ENCODE results near the gene STX8. TPM values are rescaled to one million over a fixed set of nuclear protein-coding genes. Genes with fewer than 3 reads are reported as not detected.

Gene STX8
- total RNA-seq, 1 donor from 2014 or later: 61.0 TPM

DNA sequence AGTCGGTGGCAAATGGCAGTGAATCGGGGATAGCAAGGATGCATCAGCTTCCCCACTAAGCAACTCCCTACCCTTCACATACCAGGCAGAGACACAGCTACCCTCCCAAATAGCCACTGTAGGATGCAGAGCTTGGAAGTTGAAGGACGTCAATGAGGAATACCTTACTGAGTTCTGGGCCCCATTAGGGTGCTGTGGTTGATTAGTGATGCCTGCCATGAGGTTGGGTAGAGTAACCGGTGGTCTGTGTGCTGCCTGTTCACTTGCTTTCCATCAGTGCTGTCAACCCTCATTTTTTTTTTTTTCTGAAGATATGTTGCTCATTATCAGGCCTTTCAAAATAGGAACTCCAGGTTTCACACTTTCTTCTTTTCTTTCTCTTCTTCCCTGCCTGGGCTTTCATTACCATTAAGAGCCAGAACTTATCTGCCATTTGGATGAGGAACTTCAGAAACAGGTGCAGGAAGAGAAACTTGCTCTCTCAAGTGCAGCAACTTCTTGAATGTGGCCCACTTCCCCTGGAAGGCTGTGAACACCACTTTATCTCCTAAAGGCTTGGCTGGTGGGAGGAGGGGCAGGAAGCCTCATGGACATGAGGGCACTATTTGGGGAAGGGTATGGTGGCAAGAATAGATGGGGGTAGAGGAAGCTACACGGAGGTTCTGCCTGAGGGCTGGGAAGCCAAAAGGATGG, 370.8 kb downstream of the STX8 start:
- Mint-ChIP-seq H3K27me3 (ENCODE audit: unreplicated experiment) (peaks cover 2% of the 10 kb centered on the region), H3K36me3 (ENCODE audit: unreplicated experiment) (no peaks in the 10 kb centered on the region), H3K9me3 (ENCODE audit: unreplicated experiment) (peaks cover 4% of the 10 kb centered on the region), H3K27ac (ENCODE audit: unreplicated experiment) (no peak overlapping the region), H3K4me3 (ENCODE audit: unreplicated experiment) (no peak overlapping the region), H3K4me1 (ENCODE audit: low read depth, unreplicated experiment) (peaks cover 5% of the 10 kb centered on the region)
- no peak for DNase-seq
- TF ChIP-seq, protein P1, sequence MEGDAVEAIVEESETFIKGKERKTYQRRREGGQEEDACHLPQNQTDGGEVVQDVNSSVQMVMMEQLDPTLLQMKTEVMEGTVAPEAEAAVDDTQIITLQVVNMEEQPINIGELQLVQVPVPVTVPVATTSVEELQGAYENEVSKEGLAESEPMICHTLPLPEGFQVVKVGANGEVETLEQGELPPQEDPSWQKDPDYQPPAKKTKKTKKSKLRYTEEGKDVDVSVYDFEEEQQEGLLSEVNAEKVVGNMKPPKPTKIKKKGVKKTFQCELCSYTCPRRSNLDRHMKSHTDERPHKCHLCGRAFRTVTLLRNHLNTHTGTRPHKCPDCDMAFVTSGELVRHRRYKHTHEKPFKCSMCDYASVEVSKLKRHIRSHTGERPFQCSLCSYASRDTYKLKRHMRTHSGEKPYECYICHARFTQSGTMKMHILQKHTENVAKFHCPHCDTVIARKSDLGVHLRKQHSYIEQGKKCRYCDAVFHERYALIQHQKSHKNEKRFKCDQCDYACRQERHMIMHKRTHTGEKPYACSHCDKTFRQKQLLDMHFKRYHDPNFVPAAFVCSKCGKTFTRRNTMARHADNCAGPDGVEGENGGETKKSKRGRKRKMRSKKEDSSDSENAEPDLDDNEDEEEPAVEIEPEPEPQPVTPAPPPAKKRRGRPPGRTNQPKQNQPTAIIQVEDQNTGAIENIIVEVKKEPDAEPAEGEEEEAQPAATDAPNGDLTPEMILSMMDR (IDR thresholded peaks at IDR 0.05; ENCODE audit: partially characterized antibody, unreplicated experiment): no peak

DNA sequence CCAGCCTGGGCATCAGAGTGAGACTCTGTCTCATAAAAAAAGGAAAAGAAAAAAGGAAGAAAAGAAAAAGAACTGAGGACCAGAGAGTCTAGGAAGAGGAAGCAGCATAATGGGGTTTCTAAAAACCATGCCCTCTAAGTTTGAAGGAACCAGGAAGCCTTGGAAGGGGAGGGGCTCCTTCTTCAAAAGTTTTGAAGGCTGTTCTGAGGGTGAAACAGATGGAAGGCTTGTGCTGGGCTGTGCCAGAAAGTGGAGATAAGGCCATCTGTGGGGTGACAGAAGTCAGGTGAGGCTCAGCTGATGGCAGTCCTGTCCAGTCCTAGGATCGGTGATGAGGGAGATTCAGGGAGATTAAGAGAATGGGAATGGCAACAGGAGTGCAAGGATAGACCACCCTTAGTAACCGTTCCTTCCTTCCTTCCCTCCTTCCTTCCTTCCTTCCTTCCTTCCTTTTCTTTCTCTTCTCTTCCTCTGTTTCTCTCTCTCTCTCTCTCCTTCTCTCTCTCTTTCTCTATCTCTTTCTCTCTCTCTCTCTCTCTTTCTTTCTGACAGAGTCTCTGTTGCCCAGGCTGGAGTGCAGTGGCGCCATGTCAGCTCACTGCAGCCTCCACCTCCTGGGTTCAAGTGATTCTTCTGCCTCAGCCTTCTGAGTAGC, 371.7 kb downstream of the STX8 start:
- TF ChIP-seq, protein P1 (IDR thresholded peaks at IDR 0.05; ENCODE audit: partially characterized antibody, unreplicated experiment): no peak
- Mint-ChIP-seq H3K27me3 (ENCODE audit: unreplicated experiment) (peaks cover 2% of the 10 kb centered on the region), H3K4me3 (ENCODE audit: unreplicated experiment) (no peak overlapping the region), H3K4me1 (ENCODE audit: low read depth, unreplicated experiment) (peaks cover 5% of the 10 kb centered on the region), H3K9me3 (ENCODE audit: unreplicated experiment) (peaks cover 5% of the 10 kb centered on the region), H3K27ac (ENCODE audit: unreplicated experiment) (no peak overlapping the region), H3K36me3 (ENCODE audit: unreplicated experiment) (no peaks in the 10 kb centered on the region)
- DNase-seq: no peak

DNA sequence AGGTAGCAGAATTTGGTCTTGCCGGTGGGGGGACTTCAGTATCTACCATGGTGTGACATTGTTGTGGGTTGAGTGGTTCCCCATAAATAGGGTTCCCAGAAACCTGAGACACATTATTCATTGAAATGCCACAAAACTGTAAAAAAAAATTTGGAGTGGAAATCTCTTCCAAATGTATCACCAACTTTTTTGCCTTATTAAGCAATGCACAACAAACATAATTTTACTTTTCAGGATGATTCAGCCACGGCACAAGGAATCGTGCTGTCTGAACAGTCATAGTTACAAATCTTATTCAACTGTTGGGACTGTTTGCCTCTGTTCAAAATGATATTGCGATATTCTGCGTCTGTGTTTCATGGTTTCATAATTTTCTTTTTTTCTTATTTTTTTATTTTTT, 373.1 kb downstream of the STX8 start:
- TF ChIP-seq, protein P1 (IDR thresholded peaks at IDR 0.05; ENCODE audit: partially characterized antibody, unreplicated experiment): no peak
- Mint-ChIP-seq H3K27ac (ENCODE audit: unreplicated experiment) (no peak overlapping the region), H3K36me3 (ENCODE audit: unreplicated experiment) (no peaks in the 10 kb centered on the region), H3K4me3 (ENCODE audit: unreplicated experiment) (no peak overlapping the region), H3K9me3 (ENCODE audit: unreplicated experiment) (peaks cover 5% of the 10 kb centered on the region), H3K4me1 (ENCODE audit: low read depth, unreplicated experiment) (peaks cover 5% of the 10 kb centered on the region), H3K27me3 (ENCODE audit: unreplicated experiment) (no peaks in the 10 kb centered on the region)
- DNase-seq: no peak

DNA sequence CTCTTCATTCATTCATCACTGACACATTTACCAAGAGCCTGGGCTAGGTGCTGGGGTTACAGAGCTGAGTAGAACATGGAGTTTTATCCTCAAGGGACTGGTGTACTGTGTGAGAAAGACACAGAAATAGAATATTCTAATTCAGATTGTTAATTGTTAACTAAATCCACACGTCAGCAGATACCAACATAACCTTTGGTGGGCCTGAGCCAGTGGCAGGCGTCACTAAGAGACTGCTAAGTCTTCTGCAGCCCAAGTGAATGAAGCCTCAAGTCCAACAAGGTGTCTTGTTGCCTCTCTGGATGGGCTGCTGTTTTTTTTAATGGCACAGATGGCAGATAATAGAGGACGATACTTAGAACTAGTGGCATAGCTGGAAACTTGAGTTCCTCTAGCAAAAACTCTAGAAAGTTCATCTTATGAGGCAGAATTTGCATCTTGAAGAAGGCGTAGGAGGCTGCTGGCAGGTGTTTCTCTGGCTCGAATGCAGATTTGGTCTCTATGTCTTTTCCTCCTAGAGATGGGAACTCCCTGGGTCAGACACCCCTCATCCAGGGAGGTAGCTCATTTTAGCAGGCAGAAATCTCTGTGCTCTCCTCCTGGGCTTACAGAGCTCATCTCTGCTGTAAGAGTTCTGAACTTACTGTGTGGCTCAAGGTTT, 374.8 kb downstream of the STX8 start:
- peaks cover 11% of the 10 kb centered on the region for H3K9me3 Mint-ChIP-seq (ENCODE audit: unreplicated experiment)
- no peaks in the 10 kb centered on the region for H3K36me3 Mint-ChIP-seq (ENCODE audit: unreplicated experiment)
- no peak overlapping the region for H3K27ac Mint-ChIP-seq (ENCODE audit: unreplicated experiment)
- no peak for DNase-seq
- H3K27me3 Mint-ChIP-seq (ENCODE audit: unreplicated experiment): no peaks in the 10 kb centered on the region
- TF ChIP-seq, protein P1 (IDR thresholded peaks at IDR 0.05; ENCODE audit: partially characterized antibody, unreplicated experiment): no peak
- H3K4me3 Mint-ChIP-seq (ENCODE audit: unreplicated experiment): no peak overlapping the region
- peaks cover 15% of the 10 kb centered on the region for H3K4me1 Mint-ChIP-seq (ENCODE audit: low read depth, unreplicated experiment)

Other genes starting within 250 kb of the STX8 start
- gene CFAP52, start 822 bp upstream of the STX8 start, total RNA-seq (ENCODE audit: unreplicated experiment): not detected
- gene USP43, start 69.7 kb upstream of the STX8 start, total RNA-seq (ENCODE audit: unreplicated experiment): 0.22 TPM
- not detected for gene DHRS7C, start 215.8 kb upstream of the STX8 start, total RNA-seq (ENCODE audit: unreplicated experiment)
- not detected for gene GSG1L2, start 246.3 kb upstream of the STX8 start, total RNA-seq (ENCODE audit: unreplicated experiment)